NCI-H1436 treated with DMSO at 0.1 percent for 48 hours (cell line): ENCODE results near the gene SLC36A2.
"Not testable (repeated sequence)": the region's sequence is repeated elsewhere in the genome, so short reads cannot be mapped to it uniquely, and the experiment has no call there.

Experiments
- DNase-seq: peaks from one replicate; lab custom pipeline; 2025; lab: John Stamatoyannopoulos, UW

The SLC36A2 gene

GRCh38 chr5:151347369-151347768 is at the start of gene SLC36A2:
Gene SLC36A2, minus strand, starts transcription at chr5:151347559. Its CDS starts 99 bp downstream, at chr5:151347460.
- DNase-seq = no peak

DNA sequence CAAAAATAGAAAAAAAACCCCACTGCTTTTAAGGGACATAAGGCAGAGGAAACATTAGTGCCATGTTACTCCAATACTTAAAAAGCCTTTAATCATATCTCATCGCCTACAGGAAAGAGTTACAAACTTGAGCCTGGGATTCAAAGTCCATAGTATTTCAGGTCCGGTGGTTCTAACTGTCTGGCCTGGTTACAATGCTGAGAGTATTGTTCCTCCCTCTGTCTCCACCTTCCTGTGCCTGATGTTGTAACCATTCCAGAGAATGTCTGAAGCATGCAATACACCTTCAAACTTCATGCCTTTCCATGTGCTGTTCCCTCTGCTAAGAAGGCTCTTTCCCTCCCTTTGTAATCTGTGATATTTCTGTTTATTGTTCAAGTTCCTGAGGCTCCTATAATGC is 41.6 kb upstream of the SLC36A2 start:
- no peak for DNase-seq

DNA sequence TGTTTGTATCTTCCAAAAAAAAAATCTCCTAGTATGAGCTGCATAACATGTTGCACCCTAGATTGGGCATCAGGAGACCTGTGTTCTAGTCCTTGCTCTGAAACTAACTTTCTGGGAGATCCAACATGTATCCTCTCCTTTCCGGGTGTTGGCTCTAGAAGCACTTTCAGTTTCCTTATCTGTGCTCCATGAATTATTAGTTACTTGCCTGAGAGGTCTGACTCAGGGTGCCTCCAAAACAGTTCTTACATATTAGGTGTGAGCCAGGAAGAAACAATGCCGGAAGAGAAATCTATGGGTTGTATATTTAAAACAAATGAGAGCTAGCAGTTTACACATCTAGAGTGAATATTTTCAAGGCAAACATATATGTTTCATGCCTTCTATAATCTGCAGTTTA is 36.7 kb upstream of the SLC36A2 start:
- DNase-seq = no peak

DNA sequence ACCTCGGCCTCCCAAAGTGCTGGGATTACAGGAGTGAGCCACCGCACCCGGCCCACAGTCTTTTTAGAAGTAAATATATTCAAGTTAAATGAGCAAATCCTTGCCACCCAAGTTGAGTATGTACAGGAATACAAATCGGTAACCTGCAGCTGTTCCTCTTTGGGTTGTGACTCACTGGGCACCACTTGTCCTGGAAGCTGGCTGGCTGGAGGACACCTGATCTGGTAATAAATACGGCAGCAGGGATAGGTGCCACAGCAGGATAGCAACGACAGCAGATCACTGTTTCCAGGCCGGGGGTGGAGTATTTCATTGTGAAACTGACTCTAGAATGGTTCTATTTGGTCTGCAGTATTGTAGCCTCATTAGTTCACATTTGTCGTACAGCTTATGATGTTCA is 35.7 kb upstream of the SLC36A2 start:
- no peak for DNase-seq

DNA sequence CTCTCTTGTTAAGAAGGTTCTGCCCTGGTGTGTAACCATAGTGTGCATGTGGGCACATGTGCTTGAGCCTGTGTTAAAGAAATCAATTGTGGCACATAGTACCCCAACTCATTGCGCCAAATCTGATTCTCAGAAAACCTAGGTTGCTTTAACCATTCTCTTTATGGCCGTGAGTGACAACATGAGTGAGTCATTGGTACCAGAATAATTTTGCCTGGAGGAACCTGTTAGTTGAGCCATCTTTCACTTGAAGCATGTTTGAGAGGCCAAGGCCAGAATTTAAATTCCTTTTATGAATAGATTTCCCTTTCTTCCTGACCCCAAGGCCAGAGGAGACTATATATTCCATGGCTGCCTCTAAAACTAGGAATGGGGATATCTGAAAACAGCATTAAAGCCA is 35.2 kb upstream of the SLC36A2 start:
- DNase-seq = no peak

GRCh38 chr5:151381899-151382298 is 34.5 kb upstream of the SLC36A2 start:
- DNase-seq = no peak

GRCh38 chr5:151378616-151379015 is 31.3 kb upstream of the SLC36A2 start:
- no peak for DNase-seq

DNA sequence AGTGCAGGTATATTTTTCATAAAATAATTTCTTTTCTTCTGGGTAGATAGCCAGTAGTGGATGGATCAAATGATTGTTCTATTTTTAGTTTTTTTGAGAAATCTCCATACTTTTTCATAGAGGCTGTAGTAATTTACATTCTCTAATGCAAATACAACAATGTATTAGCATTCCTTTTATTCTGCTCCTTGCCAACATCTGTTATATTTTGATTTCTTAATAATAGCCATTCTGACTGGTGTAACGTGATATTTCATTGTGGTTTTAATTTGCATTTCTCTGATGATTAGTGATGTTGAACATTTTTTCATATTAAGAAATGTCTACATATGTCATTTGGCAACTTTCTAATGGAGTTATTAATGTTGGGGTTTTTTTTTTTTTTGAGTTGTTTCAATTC is 27.2 kb upstream of the SLC36A2 start:
- DNase-seq = no peak

DNA sequence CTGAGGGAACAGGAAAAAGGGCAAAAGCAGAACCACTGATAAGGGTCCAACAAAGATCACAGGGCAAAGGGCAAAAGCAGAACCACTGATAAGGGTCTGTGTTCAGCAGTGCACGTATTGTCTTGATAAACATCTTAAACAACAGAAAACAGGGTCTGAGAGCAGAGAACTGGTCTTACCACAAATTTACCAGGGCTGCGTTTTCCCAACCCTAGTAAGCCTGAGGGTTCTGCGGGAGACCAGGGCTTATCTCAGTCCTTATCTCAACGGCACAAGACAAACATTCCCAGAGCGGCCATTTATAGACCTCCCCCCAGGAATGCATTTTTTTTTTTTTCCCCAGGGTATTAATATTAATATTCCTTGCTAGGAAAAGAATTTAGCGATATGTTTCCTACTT is 19.7 kb upstream of the SLC36A2 start:
- not testable (repeated sequence) for DNase-seq

DNA sequence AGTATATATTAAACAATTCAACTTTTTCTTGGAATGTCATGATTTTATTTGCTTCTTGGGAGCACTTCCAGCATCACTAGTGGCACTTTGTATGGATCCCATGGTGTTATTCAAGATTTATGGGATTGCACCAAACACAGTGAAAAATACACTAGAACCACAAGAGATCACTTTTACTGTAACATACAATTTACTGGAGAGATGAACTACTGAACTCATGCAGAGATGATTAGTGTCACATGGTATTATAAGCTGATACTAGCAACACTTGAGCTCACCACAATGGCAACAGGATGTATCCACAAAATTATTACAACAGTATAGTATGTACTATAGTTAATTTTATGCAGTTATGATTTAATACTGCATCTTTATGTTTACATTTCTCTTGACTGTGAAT is 16.3 kb upstream of the SLC36A2 start:
- no peak for DNase-seq

GRCh38 chr5:151362970-151363369 is 15.6 kb upstream of the SLC36A2 start:
- DNase-seq = no peak

GRCh38 chr5:151359391-151359790 is 12.0 kb upstream of the SLC36A2 start:
- no peak for DNase-seq

- DNase-seq = no peak
Observed at GRCh38 chr5:151357792-151358191, 10.4 kb upstream of the SLC36A2 start.

DNA sequence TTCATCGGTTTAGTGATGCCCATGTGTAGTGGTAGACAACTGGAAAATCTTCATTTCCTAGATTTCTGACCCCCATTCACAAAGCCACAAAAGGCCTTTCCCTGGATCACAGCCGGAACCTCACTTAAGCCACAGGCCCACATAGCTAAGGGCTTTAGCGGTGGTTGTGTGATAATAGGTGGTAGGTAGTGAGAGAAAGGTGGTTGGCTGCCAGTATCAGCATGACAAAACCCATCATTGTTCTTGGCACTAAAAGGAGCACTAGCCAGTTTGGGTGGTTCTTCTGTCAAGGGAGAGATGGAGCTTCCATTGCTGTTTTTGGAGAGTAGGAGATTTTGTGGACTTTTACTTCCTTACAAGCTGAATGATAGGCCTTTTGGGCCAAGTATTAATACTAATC is 9.7 kb upstream of the SLC36A2 start:
- DNase-seq = no peak

GRCh38 chr5:151351671-151352070 is 4.3 kb upstream of the SLC36A2 start:
- no peak for DNase-seq

DNA sequence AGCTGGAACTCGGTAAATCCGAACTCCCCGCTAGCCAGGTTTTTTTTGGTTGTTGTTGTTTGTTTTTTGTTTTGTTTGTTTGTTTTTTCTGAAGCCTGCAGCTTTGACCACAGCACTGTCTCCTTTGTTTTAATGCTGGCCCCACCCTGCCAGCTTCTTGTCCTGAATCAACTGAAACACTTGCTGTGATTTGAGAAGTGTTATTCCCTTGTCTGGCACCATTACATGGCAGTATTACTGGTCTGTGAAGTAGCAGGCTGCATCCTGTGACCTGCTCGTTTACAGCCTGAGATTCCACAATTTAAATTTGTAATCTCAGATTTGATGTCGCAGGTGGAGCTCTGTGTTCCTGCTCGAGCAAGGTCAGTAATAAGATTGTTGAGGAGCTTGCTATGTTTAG is 1.4 kb upstream of the SLC36A2 start:
- no peak for DNase-seq

GRCh38 chr5:151345808-151346478 is 1.4 kb downstream of the SLC36A2 start:
- DNase-seq = no peak

DNA sequence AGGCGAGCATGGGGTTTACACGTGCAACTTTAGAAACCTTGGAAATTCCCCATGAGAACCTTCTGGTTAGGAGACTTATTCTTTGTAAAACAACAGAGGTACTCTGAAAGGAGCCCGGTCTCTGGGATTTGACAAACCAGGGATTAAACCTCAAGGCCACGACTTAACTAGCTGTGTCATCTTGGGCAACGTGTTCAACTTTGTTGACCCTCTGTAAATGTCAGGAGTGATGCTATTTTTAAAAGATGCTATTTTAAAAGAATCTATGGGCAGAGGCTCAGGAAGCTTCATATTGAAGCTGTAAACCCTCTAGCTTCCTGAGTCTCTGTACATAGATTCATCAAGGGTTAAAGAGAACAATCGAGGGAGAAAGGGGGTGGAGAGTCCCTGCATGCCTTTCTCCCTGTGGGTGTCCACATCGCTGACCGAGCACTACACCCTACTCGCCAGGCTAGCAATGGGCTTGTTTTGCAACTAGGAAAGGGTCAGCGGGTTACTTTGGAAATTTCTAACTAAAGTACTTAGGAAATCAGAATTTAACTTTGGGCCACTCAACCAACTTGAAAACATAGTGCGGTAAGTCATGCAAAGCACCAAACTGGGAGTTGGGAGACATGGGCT is 2.1 kb downstream of the SLC36A2 start:
- DNase-seq = no peak

GRCh38 chr5:151344088-151344487 is 3.3 kb downstream of the SLC36A2 start:
- no peak for DNase-seq

DNA sequence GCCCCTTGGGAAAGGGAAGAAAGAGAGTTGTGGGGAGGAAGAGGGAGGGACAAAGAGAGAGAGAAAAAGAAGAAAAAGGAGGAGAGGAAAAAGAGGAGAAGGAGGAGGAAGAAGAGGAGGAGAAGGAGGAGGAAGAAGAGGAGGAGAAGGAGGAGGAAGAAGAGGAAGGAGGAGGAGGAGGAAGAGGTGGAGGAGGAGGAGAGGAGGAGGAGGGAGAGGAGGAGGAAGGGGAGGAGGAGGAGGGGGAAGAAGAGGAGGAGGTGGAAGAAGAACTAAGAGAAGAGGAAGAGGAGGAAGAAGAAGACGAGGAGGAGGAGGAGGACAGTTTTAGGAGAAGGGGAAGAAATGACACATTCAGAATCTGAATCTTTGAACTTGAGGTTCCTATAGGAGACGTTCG is 7.4 kb downstream of the SLC36A2 start:
- DNase-seq = no peak

- DNase-seq = no peak
Observed at GRCh38 chr5:151338734-151339133, 8.6 kb downstream of the SLC36A2 start.

DNA sequence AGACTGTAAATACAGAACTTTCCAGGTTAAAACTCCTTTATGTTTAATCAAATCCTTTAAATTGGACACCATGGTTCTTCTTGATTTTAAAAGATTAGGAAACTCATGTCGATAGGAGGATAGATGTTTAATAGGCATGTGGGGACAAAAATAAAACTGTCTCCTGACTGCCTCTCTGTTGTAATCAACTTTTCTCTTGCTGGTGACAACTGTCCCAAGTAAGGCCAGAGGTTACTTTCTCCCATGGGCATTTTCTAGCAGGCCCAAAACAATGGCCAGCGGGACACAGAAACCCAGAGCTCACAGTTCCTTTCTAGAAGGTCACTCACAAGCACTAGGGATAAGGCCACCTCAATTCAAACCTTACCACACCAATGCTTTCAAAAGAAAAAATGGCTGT is 14.5 kb downstream of the SLC36A2 start:
- no peak for DNase-seq

GRCh38 chr5:151328734-151329133 is 18.6 kb downstream of the SLC36A2 start:
- DNase-seq = no peak

DNA sequence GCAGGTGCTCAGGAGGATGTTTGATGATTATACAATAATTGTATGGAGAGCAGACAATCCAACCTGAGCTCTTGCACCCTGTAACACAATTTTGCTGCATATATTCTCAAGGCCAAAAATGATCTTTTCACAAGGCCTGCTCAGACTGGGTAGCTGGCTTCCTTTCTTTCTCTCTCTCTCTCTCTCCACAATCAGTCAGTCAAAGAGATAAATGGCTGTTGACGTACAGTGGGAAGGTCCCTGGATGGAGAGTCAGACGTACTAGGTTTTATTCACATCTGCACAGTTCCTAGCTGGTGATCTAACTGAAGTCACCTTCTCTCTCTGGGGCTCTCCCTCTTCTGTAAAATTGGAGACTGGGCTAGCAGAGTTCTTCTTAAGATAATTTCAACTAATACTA is 19.8 kb downstream of the SLC36A2 start:
- no peak for DNase-seq
